GF-D8 (cell line): ENCODE results near the gene RASSF5.
"Not testable (repeated sequence)": the region's sequence is repeated elsewhere in the genome, so short reads cannot be mapped to it uniquely, and the experiment has no call there.

Source experiments
- DNase-seq: peaks from one replicate; lab custom pipeline; 2025; lab: John Stamatoyannopoulos, UW

RASSF5 gene

GRCh38 chr1:206569556-206569955 is 62.2 kb downstream of the RASSF5 start:
- DNase-seq = no peak

DNA sequence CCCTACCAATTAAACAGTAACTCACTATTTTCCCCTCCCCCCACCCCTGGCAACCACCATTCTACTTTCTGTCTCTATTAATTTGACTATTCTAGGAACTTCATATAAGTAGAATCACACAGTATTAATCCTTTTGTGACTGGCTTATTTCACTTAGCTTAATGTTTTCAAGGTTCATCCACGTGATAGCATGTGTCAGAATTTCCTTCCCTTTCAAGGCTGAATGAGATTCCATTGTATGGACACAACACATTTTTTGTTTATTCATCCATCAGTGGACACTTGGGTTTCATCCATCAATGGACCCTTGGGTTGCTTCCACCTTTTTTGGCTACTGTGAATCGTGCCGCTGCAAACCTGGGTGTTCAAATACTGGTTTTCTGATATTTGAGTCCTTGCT is 63.2 kb downstream of the RASSF5 start:
- DNase-seq = no peak

- no peak for DNase-seq
Observed at GRCh38 chr1:206572835-206573234, 65.5 kb downstream of the RASSF5 start.

GRCh38 chr1:206573319-206573718 is 66.0 kb downstream of the RASSF5 start:
- DNase-seq = peak; percentile 82

- DNase-seq = no peak
Observed at GRCh38 chr1:206573762-206574161, 66.4 kb downstream of the RASSF5 start.

DNA sequence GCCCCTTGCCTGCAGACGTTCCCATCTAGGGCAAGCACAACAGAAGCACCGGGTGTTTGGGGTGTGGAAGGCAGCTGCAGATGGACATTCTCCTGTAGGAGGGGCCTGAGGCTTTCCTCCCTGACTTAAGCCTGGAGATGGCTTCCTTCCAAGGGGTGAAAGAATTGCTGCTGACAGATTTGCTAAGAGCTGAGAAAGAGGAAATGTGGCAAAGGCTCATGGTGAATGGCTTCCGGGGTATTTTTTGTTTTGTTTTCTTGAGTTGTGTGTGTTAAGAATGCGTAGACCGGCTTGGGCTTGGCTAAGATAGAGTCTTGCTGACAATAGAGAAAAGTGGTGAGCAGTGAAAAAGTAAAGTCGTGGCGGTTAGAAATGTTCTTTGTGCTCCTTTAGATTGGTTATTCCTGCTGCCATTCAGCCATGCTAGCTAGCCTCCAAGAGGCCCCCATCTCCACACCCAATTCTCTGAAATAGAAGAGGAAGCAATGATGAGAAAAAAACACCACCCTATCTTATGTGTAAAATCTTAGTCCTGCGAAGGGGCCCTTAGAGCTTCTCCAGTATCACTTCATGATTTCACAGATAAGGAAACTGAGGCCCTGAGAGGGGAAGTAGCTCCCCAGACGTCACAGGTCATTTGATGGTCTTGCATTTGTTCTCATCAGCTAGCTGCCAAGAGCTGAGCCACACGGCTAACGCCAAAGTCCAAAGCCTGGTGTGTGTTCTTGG is 68.0 kb downstream of the RASSF5 start:
- peak; percentile 97 for DNase-seq

DNA sequence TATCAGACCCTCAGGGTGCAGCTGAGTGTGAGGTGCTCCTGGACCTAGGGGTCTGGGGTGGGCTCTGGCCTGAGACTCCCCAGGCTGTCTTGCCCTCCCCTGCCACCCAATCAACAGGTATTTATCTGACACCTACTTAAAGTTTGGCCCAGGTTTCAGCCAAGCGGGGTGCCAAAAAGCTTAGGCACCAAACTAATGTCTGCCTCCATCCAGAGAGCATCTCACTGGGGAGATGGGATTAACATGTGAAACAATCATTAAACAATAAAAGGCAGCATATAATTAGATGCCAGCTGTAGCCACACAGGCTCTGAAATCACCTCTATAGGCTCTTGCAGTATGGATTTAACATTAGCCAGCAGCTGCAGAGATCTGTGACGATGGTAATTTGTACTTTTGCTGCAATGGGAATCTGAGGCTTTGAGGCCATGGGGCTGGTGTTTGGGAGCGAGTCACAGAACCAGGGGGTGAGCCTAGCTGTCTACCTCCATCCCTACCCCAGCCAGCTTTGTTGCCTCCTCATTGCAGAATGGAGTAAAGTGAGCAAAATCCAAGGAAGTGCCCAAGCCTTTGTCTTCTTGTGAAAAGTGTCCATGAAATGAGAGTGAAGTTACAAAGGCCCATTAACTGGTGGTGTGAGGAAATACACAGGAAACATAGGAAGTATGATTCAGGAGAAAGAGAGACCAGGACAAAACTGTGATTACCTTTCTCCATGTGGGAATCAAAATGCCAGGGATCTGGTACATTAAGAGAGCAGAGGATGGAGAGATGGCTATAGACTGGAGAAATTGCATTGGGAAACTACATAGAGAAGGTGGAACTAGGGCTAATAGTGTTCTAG is 68.8 kb downstream of the RASSF5 start:
- DNase-seq = no peak

DNA sequence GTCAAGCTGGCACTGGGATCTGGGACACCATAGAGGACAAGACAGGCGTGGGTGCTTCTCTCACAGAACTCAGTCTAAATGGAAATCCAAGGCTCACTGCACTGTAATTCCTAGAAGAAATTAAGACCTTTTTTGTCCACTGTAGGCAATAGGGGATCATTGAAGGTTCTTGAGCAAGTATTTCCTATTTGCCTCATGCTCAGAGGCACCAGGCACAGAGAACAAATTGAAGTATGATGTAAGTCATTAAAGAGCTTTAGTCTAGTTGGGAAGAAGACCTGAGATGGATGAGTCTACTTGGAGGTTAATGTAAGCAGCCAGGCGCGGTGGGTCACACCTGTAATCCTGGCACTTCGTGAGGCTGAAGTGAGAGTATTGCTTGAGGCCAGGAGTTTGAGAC is 70.3 kb downstream of the RASSF5 start:
- peak; percentile 40 for DNase-seq

- no peak for DNase-seq
Observed at GRCh38 chr1:206578068-206578977, 71.0 kb downstream of the RASSF5 start.

- no peak for DNase-seq
Observed at GRCh38 chr1:206578978-206579374, 71.6 kb downstream of the RASSF5 start.

GRCh38 chr1:206579747-206580437 is 72.6 kb downstream of the RASSF5 start:
- peak; percentile 97 for DNase-seq

DNA sequence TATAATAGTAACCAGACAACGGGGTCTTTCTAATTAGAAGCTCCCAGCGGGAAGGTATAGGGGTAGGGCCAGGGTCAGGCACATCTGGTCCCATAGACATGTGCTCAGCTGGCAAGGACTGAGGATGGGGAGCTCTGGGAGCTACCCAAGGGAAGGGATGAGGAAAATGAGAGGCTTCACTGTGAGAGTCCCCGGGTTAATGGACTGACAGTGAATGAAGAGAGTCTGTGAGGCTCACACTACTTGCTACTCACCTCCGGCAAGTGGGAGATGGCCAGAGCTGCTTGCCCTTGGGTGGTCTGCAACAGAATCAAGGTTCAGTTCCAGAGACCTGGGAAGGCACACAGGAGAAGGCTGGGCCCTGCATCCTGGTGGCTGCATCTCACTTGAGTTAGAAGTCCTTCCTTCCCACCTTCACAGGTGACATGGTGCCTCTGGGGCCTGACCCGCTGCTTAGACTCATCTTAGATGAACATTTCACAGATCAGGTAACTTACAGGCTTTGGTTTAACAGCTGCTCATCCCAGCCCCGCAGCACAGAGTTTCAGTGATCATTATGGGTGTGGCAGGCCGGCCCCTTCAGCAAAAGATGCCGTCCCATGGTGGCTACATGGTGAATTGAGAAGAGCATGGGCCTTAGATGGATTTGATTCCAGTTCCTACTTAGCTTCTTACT is 73.2 kb downstream of the RASSF5 start:
- no peak for DNase-seq

DNA sequence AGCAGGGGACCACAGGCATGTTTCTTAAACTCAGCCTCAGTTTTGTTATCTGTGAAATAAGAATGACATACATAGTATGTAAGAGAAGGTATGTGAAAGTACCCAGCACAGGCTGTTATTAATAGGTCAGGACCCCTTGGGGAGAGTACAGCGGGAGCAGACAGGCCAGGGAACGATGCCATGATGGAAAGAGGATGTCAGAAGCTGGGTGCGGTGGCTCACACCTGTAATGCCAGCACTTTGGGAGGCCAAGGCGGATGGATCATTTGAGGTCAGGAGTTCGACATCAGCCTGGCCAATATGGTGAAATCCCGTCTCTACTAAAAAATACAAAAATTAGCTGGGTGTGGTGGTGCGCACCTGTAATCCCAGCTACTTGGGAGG is 73.8 kb downstream of the RASSF5 start:
- DNase-seq = not testable (repeated sequence)

- peak; percentile 47 for DNase-seq
Observed at GRCh38 chr1:206581571-206581981, 74.2 kb downstream of the RASSF5 start.

DNA sequence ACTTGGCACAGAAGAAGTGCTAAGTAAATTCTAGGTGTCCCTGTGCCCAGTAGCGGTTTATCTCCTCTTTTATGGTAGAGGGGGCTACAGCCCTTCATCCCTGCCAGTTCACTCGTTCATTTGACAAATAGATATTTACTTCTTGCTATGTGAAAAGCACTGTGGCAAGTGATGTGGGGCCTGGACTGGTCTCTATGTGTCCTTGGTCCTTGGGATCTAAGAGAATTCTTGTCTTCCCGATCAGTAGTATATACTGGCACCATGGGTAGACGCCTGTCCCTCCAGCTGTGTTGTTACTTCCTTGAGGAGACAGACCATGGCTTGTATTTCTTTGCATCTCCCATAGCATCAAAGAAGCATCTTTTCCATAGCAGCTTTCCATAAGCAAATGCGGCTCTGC is 75.2 kb downstream of the RASSF5 start:
- no peak for DNase-seq

DNA sequence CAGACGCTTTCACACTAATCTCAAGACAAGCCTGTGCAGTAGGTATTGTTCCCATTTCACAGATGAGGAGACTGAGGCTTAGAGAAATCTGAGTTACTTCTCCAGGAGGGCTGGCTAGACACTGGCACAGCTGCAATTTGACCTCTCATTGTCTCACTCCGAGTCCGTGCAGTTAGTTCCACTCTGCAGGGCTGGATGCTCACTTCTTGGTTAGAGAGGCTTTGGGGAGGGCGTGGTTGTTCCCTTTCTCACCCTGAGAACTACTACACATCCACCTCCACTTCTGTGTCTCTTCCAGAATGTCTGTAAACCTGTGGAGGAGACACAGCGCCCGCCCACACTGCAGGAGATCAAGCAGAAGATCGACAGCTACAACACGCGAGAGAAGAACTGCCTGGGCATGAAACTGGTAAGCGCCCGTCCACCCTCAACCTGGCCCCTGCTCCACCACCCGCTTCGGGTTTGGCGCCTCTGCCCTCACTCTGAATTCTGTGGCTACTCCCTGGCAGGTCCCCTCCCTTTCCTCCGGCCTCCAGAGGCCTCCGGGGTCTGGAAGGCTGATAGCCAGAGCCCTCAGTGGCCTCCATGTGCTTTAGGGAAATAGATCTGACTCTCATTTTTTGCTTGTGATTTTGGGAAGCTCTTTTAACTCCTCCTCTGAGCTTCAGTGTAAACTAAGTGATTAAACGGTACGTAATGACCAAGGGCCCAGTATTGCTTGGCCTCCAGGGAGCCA is 75.8 kb downstream of the RASSF5 start:
- DNase-seq = no peak

GRCh38 chr1:206583707-206584648 is 76.6 kb downstream of the RASSF5 start:
- DNase-seq = no peak

- DNase-seq = no peak
Observed at GRCh38 chr1:206584683-206585082, 77.4 kb downstream of the RASSF5 start.
